Jurkat, Clone E6-1 (cell line): ENCODE results near the gene HSPBP1.

Experiments used
- DNase-seq: peaks from one replicate; pipeline ENCODE4 v3.0.0-alpha.2; 2011; ENCODE audit warnings: low read depth, low spot score
- H3K4me3 ChIP-seq: 2 replicates; pipeline ENCODE4 v1.5.1; 2011; ENCODE audit warnings: mild to moderate bottlenecking, low read length, control low read depth, moderate library complexity

HSPBP1 gene

DNA sequence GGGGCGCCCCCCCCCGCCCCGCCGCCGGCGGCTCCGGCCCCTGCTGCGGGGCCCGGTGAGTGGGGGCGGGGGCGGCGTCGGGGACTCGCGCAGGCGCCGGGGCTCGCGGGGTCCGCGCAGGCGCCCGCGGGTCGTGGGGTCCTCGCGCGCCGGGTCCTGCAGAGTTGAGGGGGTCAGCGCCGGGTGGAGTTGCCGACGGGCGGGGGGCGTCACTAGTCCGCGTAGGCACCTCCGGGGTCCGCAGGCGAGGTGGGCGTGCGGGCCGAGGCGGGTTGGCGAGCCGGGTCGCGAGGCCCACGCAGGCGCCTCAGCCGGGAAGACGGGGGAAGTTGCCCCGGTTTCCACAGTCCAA lies 21.5 kb downstream of the HSPBP1 start:
- no peak for DNase-seq

GRCh38 chr19:55257461-55258420 lies 22.2 kb downstream of the HSPBP1 start:
- peak overlapping the region; percentile 91 for H3K4me3 ChIP-seq
- DNase-seq = no peak

More for the DNA sequence above, 21.5 kb downstream of the HSPBP1 start:
- H3K4me3 ChIP-seq = peak overlapping the region; percentile 91

DNA sequence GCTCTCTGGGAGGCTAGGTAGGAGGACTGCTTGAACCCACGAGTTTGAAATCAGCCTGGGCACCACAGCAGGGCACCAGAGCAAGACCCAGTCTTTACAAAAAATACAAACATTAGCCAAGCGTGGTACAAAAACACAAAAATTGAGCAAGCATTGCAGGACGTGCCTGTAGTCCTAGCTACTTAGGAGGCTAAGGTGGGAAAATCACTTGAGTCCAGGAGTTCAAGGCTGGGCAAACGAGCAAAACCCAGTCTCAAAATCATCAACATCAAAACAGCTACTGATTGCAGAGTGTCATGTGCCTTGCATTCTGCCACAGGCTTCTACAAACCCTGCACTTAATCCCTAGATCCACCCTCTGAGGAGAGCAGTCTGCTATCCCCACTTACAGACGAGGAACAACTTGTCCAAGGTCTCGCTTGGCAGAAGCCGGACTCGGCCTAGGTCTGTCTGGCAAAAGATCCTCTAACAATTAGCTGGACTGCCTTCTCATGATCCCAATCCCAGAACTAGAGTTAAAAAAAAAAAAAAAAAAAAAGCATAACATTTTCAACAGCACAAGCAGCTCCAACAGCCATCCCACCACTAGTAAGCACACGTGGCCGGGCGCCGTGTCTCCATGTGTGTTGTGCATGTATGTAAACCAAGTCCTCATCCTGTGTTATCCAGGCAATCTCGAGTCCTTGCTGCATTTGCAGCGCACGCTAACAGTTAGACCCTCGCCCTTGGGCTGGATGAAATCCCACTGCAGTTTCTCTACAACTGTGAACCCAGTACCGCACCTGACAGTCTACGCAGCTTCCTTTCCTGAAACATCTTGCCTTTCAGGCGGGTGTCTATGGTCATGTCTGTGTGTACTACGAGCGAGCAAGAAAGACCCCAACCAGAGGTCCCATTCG lies 23.1 kb downstream of the HSPBP1 start:
- no peak for DNase-seq
- peak overlapping the region; percentile 91 for H3K4me3 ChIP-seq

- H3K4me3 ChIP-seq = peak overlapping the region; percentile 91
- DNase-seq = peak; percentile 72
These were observed 24.1 kb downstream of the HSPBP1 start for GRCh38 chr19:55255618-55256423.

- no peak for DNase-seq
- H3K4me3 ChIP-seq = peak overlapping the region; percentile 91
These were observed 25.3 kb downstream of the HSPBP1 start for GRCh38 chr19:55254625-55254977.

- peak overlapping the region; percentile 91 for H3K4me3 ChIP-seq
- DNase-seq = peak; percentile 85
These were observed 25.9 kb downstream of the HSPBP1 start for GRCh38 chr19:55253842-55254624.

GRCh38 chr19:55252760-55253663 lies 26.9 kb downstream of the HSPBP1 start:
- peak overlapping the region; percentile 91 for H3K4me3 ChIP-seq
- DNase-seq = no peak

GRCh38 chr19:55251341-55252081 lies 28.4 kb downstream of the HSPBP1 start:
- DNase-seq = peak; percentile 67
- peak overlapping the region; percentile 20 for H3K4me3 ChIP-seq

DNA sequence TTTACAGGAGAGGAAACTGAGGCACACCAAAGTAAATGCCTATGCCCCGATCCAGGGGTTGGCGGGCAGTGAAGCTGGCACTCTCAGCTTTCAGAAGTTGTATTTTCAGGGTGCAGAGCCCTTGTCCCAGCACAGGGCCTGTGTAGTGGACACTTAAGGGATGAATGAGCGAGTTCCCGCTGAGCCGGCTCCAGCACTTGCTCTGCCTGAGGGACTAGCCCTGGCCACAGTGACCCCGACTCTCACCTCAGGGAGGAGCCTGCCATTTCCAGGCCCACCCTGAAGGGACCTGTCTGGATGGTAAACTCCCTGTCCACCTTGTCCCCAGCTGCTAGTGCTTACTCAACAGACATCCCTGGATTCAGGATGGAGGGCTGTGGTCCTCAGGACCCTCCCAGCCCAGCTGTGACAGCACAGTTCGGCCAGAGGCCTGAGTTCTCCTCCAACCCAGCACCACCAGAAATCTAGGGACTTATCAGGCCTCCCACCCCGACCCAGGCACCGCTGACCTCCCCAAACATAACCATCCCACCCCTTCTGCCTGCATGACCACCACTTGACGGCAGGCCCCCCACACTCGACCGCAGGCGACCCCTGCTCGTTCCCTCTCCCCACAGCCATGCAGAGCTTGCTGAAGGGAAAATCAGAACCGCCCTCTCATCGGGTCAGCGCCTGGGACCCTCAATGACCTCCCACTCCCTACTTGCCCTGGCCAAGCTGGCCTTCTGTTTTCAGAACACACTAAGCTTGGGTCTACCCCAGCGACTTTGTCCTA lies 29.5 kb downstream of the HSPBP1 start:
- no peak for DNase-seq
- no peak overlapping the region for H3K4me3 ChIP-seq

- DNase-seq = no peak
- H3K4me3 ChIP-seq = no peak overlapping the region
These were observed 30.1 kb downstream of the HSPBP1 start for GRCh38 chr19:55249841-55250240.

GRCh38 chr19:55248704-55249103 lies 31.2 kb downstream of the HSPBP1 start:
- DNase-seq = no peak
- no peak overlapping the region for H3K4me3 ChIP-seq

DNA sequence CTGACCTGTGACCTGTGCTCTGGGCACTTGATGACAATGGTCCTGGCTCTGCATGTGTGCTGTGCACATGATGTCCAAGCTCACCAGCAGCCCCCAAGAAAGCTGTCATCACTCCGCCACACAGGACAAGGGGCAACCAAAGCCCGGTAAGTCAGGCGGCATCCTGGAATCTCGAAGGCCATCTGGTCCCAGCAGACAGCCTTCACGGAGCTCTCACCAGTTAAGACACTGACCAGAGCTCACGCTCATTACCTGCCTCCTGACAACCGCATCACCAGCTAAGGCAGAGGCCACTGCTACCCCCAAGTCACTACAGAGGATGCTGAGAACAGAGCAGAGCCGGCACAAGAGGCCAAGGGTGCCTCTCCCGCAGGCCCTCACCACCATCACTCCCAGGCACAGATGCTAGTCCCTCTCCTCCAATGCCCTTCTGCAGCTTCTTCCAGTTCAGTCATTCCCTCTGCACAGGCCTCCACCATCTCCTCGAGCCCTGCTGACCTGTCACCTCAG lies 31.7 kb downstream of the HSPBP1 start:
- no peak overlapping the region for H3K4me3 ChIP-seq
- DNase-seq = no peak

DNA sequence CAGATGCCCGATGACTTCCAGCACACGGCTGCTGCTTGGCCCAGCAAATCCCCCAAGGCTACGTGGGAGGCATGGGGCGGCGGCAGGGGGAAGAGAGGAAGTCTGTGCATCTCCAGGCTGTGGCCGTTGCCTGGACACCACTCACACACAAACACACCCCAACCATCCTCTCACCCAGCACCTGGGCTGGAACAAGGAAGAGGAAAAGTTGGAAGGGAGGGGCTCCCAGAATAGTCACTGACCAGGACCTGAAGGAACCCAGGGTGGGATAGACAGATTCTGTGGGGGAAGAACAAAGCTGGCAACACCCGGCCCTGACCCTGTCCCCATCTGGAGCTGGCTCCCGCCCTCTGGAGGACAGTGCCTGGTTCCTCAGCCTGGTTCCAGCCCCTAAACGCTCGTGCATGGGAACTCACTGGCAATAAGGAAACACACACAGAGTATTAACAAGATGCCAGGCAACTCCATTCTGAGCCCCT lies 32.2 kb downstream of the HSPBP1 start:
- no peak overlapping the region for H3K4me3 ChIP-seq
- no peak for DNase-seq

GRCh38 chr19:55246462-55247451 lies 33.2 kb downstream of the HSPBP1 start:
- no peak for DNase-seq
- H3K4me3 ChIP-seq = no peak overlapping the region
